IMR-90 (cell line): ENCODE measurements around the gene CDK5R2. TPM values are rescaled to one million over a fixed set of nuclear protein-coding genes. Genes with fewer than 3 reads are reported as not detected.
A peak's percentile ranks its signal among the peaks of the same experiment; 100 is the strongest.

Experiments used
- ATAC-seq: fragments of 200-7000 bp; cut with Tn5 transposase; 2 replicates; pipeline ENCODE4 v1.9.1; 2020; ENCODE audit warnings: low read depth, mild to moderate bottlenecking, moderate library complexity
- BruUV-seq: library from RNA; stranded (reverse); fragments of 400-500 nt; replicated peaks from 2 replicates; lab custom pipeline; 2021; lab: Mats Ljungman, UMichigan
- CTCF ChIA-PET: fragments of 300-600 bp; formaldehyde crosslinking; extraction: SDS; loops from one replicate; lab custom pipeline; 2021; ENCODE audit warnings: antibody characterized with exemption; lab: Yijun Ruan, JAX
- POLR2A ChIA-PET: fragments of 300-600 bp; sonication (Branson Sonifier 250); formaldehyde crosslinking; loops from one replicate; lab custom pipeline; 2022; ENCODE audit warnings: antibody characterized with exemption; ENCODE audit not compliant: unreplicated experiment; lab: Charles Lee
- DNase-seq: peaks from one replicate; pipeline ENCODE4 v3.0.0; 2013
- H2AFZ ChIP-seq: replicated peaks from 2 replicates; pipeline ENCODE3; 2013; ENCODE audit warnings: low read length, mild to moderate bottlenecking; ENCODE audit not compliant: poor library complexity
- H2AK5ac ChIP-seq: 2 replicates; pipeline ENCODE4 v1.6.1; 2013; ENCODE audit warnings: low read depth, low read length, inconsistent platforms
- H2AK9ac ChIP-seq: replicated peaks from 2 replicates; pipeline ENCODE3; 2013; ENCODE audit warnings: mild to moderate bottlenecking, low read depth, low read length, moderate library complexity; ENCODE audit not compliant: poor library complexity
- H2BK120ac ChIP-seq: 2 replicates; pipeline ENCODE4 v1.6.1; 2013; ENCODE audit warnings: low read depth, low read length, inconsistent platforms
- H2BK15ac ChIP-seq: 3 replicates; pipeline ENCODE4 v1.6.1; 2013; ENCODE audit warnings: low read depth, low read length, inconsistent platforms
- H2BK20ac ChIP-seq: 2 replicates; pipeline ENCODE4 v1.6.1; 2013; ENCODE audit warnings: low read depth, mild to moderate bottlenecking, inconsistent platforms, low read length, moderate library complexity
- H2BK5ac ChIP-seq: 2 replicates; pipeline ENCODE4 v1.6.1; 2013; ENCODE audit warnings: mild to moderate bottlenecking, low read depth, low read length, inconsistent platforms; ENCODE audit not compliant: poor library complexity, severe bottlenecking
- H3K14ac ChIP-seq: replicated peaks from 2 replicates; pipeline ENCODE4 v1.6.1; 2013; ENCODE audit warnings: low read depth, low read length, inconsistent platforms
- H3K18ac ChIP-seq: 2 replicates; pipeline ENCODE4 v1.6.1; 2013; ENCODE audit warnings: low read depth, low read length, control low read depth
- H3K23ac ChIP-seq: 2 replicates; pipeline ENCODE4 v1.6.1; 2013; ENCODE audit warnings: low read depth, low read length, inconsistent platforms
- H3K27ac ChIP-seq: 2 replicates; pipeline ENCODE4 v1.5.1; 2013; ENCODE audit warnings: mild to moderate bottlenecking, control low read depth, low read length; ENCODE audit not compliant: insufficient read depth
- H3K27me3 ChIP-seq: 2 replicates; pipeline ENCODE4 v1.6.1; 2013; ENCODE audit warnings: low read length; ENCODE audit not compliant: control insufficient read depth, insufficient read depth
- H3K36me3 ChIP-seq: 2 replicates; pipeline ENCODE4 v1.6.1; 2013; ENCODE audit warnings: low read length, mixed read lengths; ENCODE audit not compliant: control insufficient read depth, insufficient read depth
- H3K4ac ChIP-seq: 2 replicates; pipeline ENCODE4 v1.6.1; 2013; ENCODE audit warnings: low read depth, low read length, inconsistent platforms
- H3K4me1 ChIP-seq: 2 replicates; pipeline ENCODE4 v1.6.1; 2013; ENCODE audit warnings: low read length, mixed read lengths; ENCODE audit not compliant: control insufficient read depth, insufficient read depth
- H3K4me2 ChIP-seq: 2 replicates; pipeline ENCODE4 v1.6.1; 2013; ENCODE audit warnings: low read depth, mild to moderate bottlenecking, control low read depth, low read length, moderate library complexity
- H3K4me3 ChIP-seq: 2 replicates; pipeline ENCODE4 v1.5.1; 2013; ENCODE audit warnings: low read depth, mild to moderate bottlenecking, control low read depth, low read length, moderate library complexity; ENCODE audit not compliant: insufficient read depth
- H3K56ac ChIP-seq: 2 replicates; pipeline ENCODE4 v1.6.1; 2013; ENCODE audit warnings: low read length, inconsistent platforms; ENCODE audit not compliant: insufficient read depth; ENCODE audit errors: extremely low read depth
- H3K79me1 ChIP-seq, 2 experiments: 2 replicates each; pipeline ENCODE4 v1.6.1; 2013; ENCODE audit warnings: low read length in 2 of 2, inconsistent platforms in 1 of 2, low read depth in 1 of 2
- H3K9ac ChIP-seq: 2 replicates; pipeline ENCODE4 v1.6.1; 2013; ENCODE audit warnings: low read depth, low read length, control low read depth
- H3K9me1 ChIP-seq: 2 replicates; pipeline ENCODE4 v1.6.1; 2013; ENCODE audit warnings: low read length, inconsistent platforms; ENCODE audit not compliant: insufficient read depth
- H3K9me3 ChIP-seq: 2 replicates; pipeline ENCODE4 v1.6.1; 2013; ENCODE audit warnings: low read length; ENCODE audit not compliant: control insufficient read depth, insufficient read depth
- H4K20me1 ChIP-seq: 2 replicates; pipeline ENCODE4 v1.6.1; 2013; ENCODE audit warnings: low read length, inconsistent platforms; ENCODE audit not compliant: insufficient read depth
- H4K5ac ChIP-seq: 2 replicates; pipeline ENCODE4 v1.6.1; 2013; ENCODE audit warnings: mild to moderate bottlenecking, low read depth, low read length, control low read depth
- H4K8ac ChIP-seq, 2 experiments: 2 replicates each; pipeline ENCODE4 v1.6.1; 2013; ENCODE audit warnings: low read depth in 2 of 2, low read length in 2 of 2, control low read depth in 1 of 2, inconsistent platforms in 1 of 2
- H4K91ac ChIP-seq: 2 replicates; pipeline ENCODE4 v1.6.1; 2013; ENCODE audit warnings: low read depth, low read length, inconsistent platforms; ENCODE audit not compliant: insufficient read depth
- BHLHE40 ChIP-seq: fragments of 150-350 bp; IDR thresholded peaks from 2 replicates; pipeline ENCODE4 v1.6.1; 2016; ENCODE audit warnings: mild to moderate bottlenecking, low read depth, low read length
- CEBPB ChIP-seq: IDR thresholded peaks from 2 replicates; pipeline ENCODE4 v1.6.1; 2012; ENCODE audit warnings: low read depth, low read length, improper control_type of control experiment
- CHD1 ChIP-seq: IDR thresholded peaks from 2 replicates; pipeline ENCODE4 v1.6.1; 2012; ENCODE audit warnings: low read depth, low read length, improper control_type of control experiment
- MAFK ChIP-seq: IDR thresholded peaks from 2 replicates; pipeline ENCODE4 v1.6.1; 2012; ENCODE audit warnings: low read depth, low read length, improper control_type of control experiment
- MAZ ChIP-seq: IDR thresholded peaks from 2 replicates; pipeline ENCODE4 v1.6.1; 2012; ENCODE audit warnings: low read depth, mild to moderate bottlenecking, low read length, improper control_type of control experiment, moderate library complexity, borderline replicate concordance
- MXI1 ChIP-seq: IDR thresholded peaks from 2 replicates; pipeline ENCODE4 v1.6.1; 2012; ENCODE audit warnings: low read depth, mild to moderate bottlenecking, low read length, moderate library complexity, borderline replicate concordance
- NFE2L2 ChIP-seq: fragments of 150-350 bp; IDR thresholded peaks from 2 replicates; pipeline ENCODE4 v1.6.1; 2016; ENCODE audit warnings: low read depth, mild to moderate bottlenecking, low read length
- POLR2A ChIP-seq: IDR thresholded peaks from 2 replicates; pipeline ENCODE4 v1.6.1; 2012; ENCODE audit warnings: mild to moderate bottlenecking, low read depth, low read length
- RAD21 ChIP-seq: IDR thresholded peaks from 2 replicates; pipeline ENCODE4 v1.6.1; 2012; ENCODE audit warnings: low read length, improper control_type of control experiment
- RCOR1 ChIP-seq: IDR thresholded peaks from 2 replicates; pipeline ENCODE4 v1.6.1; 2012; ENCODE audit warnings: mild to moderate bottlenecking, low read length, improper control_type of control experiment; ENCODE audit not compliant: insufficient replicate concordance
- RFX5 ChIP-seq: IDR thresholded peaks from 2 replicates; pipeline ENCODE4 v1.8.0; 2012; ENCODE audit warnings: low read depth, mild to moderate bottlenecking, low read length, moderate library complexity
- SMC3 ChIP-seq: fragments of 150-350 bp; IDR thresholded peaks from 2 replicates; pipeline ENCODE4 v1.6.1; 2016; ENCODE audit warnings: low read depth, mild to moderate bottlenecking, antibody characterized with exemption, low read length, moderate library complexity
- WGBS, 2 experiments: methylation state at CpG; one replicate each; pipeline versions ENCODE4 v1.1.5 to v1.1.7; 2013; ENCODE audit warnings: missing lambda C conversion rate in 2 of 2; ENCODE audit not compliant: insufficient read length in 1 of 2; ENCODE audit errors: extremely low coverage in 2 of 2; 5-methylcytosine and 5-hydroxymethylcytosine counted together
- dilution Hi-C: fragments of 300-500 bp; cut with HindIII; formaldehyde crosslinking; loops from one replicate; pipeline ENCODE4 v1.14.3; 2018; ENCODE audit warnings: low sequenced_read_pairs; ENCODE audit not compliant: unreplicated experiment
- in situ Hi-C: fragments of 300-500 bp; cut with MboI; formaldehyde crosslinking; loops from 3 replicates; pipeline ENCODE4 v1.14.3; 2019; ENCODE audit warnings: low sequenced_read_pairs, inconsistent platforms, mixed read lengths
- intact Hi-C: fragments of 100-400 bp; cut with micrococcal nuclease; formaldehyde crosslinking; loops from 2 replicates; pipeline ENCODE4 v1.10.0; 2022
- polyA plus RNA-seq, 3 experiments: library from polyadenylated mRNA; depleted of rRNA; stranded (reverse); fragments of >200 nt; gene quantifications; 2 replicates each; pipeline ENCODE4 v1.2.3, GENCODE V29; 2012; ENCODE audit warnings: low replicate concordance in 1 of 3
- total RNA-seq: library from RNA; depleted of rRNA; stranded (reverse); fragments of >200 nt; gene quantifications from 2 replicates; pipeline ENCODE4 v1.2.3, GENCODE V29; 2012
- TF ChIP-seq, protein P1 (sequence below): fragments of 150-350 bp; IDR thresholded peaks from 2 replicates; pipeline ENCODE4 v1.6.1; 2016; ENCODE audit warnings: low read depth, mild to moderate bottlenecking, low read length, moderate library complexity, borderline replicate concordance
- TF ChIP-seq, protein P2 (sequence below): conservative IDR thresholded peaks from 2 replicates; pipeline ENCODE4 v1.5.1; 2012; ENCODE audit warnings: mild to moderate bottlenecking, low read depth, low read length, improper control_type of control experiment
- TF ChIP-seq, protein P3 (sequence below): fragments of 150-350 bp; IDR thresholded peaks from 2 replicates; pipeline ENCODE4 v1.6.1; 2017; ENCODE audit warnings: mild to moderate bottlenecking, antibody characterized with exemption, low read length, low read depth

Gene CDK5R2
- total and polyA plus RNA-seq, 2 of the 4 experiments (the other 2 are of a cell fraction) = not detected

DNA sequence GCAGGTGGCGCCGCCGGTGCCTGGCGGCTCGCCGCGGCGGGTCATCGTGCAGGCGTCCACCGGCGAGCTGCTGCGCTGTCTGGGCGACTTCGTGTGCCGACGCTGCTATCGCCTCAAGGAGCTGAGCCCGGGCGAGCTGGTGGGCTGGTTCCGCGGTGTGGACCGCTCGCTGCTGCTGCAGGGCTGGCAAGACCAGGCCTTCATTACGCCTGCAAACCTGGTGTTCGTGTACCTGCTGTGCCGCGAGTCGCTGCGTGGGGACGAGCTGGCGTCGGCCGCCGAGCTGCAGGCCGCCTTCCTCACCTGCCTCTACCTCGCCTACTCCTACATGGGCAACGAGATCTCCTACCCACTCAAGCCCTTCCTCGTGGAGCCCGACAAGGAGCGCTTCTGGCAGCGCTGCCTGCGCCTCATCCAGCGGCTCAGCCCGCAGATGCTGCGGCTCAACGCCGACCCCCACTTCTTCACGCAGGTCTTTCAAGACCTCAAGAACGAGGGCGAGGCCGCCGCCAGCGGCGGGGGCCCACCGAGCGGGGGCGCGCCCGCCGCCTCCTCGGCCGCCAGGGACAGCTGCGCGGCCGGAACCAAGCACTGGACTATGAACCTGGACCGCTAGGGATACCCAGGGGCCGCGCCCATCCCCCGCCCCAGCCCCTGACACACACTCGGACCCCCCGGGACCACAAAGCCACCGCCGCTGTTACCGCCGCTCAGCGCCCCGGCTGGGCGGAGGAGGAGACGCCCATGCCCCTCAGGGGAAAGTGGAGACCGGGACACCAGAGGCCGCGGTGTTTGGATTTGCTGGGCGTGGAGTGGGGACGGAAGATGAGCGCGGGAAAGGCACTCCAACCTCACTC, 1.1 kb downstream of the CDK5R2 start:
- Histone ChIP-seq H2BK15ac (no peak overlapping the region), H3K14ac (no peak overlapping the region), H3K27me3 (peaks cover 64% of the 10 kb centered on the region), H2AK9ac (no peak overlapping the region), H3K4me2 (no peak overlapping the region), H4K5ac (no peak overlapping the region), H4K91ac (no peak overlapping the region), H2AK5ac (no peak overlapping the region), H3K56ac (no peak overlapping the region), H3K4me3 (no peak overlapping the region), H3K9me3 (no peaks in the 10 kb centered on the region), H3K4me1 (no peaks in the 10 kb centered on the region), H2AFZ (peak overlapping the region; percentile 29), H4K20me1 (no peaks in the 10 kb centered on the region; the same call in 1 of the 2 replicates), H4K8ac (no peak overlapping the region), H3K27ac (no peak overlapping the region), H3K36me3 (no peaks in the 10 kb centered on the region), H3K23ac (no peak overlapping the region), H3K4ac (no peak overlapping the region), H2BK5ac (no peak overlapping the region), H2BK120ac (no peak overlapping the region), H2BK20ac (no peak overlapping the region), H3K18ac (no peak overlapping the region), H3K9ac (no peak overlapping the region), H3K9me1 (0 out of 2 replicates have a peak, but pooled peaks cover 4% of the 10 kb centered on the region), H3K79me1 (no peaks in the 10 kb centered on the region)
- POLR2A ChIA-PET = no interaction called here
- WGBS, 2 experiments = 5% methylated on average over 39 of the region's 87 CpGs; no CpG with 5 or more reads in 1 of the 2 experiments
- dilution Hi-C loops (no loop called here), intact Hi-C loops (no loop called here), in situ Hi-C loops (no loop called here)
- ATAC-seq (no peak), DNase-seq (no peak)
- no TSS peak for BruUV-seq
- CTCF ChIA-PET = interaction anchor here (0.6 kb wide), 1 partner anchor 199 kb away, joined by 3 read pairs; no protein-coding TSS in a partner anchor
- TF ChIP-seq BHLHE40 (no peak), RFX5 (no peak), CEBPB (no peak), CHD1 (no peak), SMC3 (no peak), MAZ (no peak), MAFK (no peak), RCOR1 (no peak), MXI1 (no peak), POLR2A (no peak), NFE2L2 (no peak), RAD21 (no peak)
- TF ChIP-seq, protein P1, sequence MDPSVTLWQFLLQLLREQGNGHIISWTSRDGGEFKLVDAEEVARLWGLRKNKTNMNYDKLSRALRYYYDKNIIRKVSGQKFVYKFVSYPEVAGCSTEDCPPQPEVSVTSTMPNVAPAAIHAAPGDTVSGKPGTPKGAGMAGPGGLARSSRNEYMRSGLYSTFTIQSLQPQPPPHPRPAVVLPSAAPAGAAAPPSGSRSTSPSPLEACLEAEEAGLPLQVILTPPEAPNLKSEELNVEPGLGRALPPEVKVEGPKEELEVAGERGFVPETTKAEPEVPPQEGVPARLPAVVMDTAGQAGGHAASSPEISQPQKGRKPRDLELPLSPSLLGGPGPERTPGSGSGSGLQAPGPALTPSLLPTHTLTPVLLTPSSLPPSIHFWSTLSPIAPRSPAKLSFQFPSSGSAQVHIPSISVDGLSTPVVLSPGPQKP = no peak
- TF ChIP-seq, protein P2, sequence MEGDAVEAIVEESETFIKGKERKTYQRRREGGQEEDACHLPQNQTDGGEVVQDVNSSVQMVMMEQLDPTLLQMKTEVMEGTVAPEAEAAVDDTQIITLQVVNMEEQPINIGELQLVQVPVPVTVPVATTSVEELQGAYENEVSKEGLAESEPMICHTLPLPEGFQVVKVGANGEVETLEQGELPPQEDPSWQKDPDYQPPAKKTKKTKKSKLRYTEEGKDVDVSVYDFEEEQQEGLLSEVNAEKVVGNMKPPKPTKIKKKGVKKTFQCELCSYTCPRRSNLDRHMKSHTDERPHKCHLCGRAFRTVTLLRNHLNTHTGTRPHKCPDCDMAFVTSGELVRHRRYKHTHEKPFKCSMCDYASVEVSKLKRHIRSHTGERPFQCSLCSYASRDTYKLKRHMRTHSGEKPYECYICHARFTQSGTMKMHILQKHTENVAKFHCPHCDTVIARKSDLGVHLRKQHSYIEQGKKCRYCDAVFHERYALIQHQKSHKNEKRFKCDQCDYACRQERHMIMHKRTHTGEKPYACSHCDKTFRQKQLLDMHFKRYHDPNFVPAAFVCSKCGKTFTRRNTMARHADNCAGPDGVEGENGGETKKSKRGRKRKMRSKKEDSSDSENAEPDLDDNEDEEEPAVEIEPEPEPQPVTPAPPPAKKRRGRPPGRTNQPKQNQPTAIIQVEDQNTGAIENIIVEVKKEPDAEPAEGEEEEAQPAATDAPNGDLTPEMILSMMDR = no peak
- TF ChIP-seq, protein P3, sequence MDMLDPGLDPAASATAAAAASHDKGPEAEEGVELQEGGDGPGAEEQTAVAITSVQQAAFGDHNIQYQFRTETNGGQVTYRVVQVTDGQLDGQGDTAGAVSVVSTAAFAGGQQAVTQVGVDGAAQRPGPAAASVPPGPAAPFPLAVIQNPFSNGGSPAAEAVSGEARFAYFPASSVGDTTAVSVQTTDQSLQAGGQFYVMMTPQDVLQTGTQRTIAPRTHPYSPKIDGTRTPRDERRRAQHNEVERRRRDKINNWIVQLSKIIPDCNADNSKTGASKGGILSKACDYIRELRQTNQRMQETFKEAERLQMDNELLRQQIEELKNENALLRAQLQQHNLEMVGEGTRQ = no peak
